ENCODE results near the gene ZNF655. TPM values are rescaled to one million over a fixed set of nuclear protein-coding genes. Genes with fewer than 3 reads are reported as not detected.

The ZNF655 gene
- total and polyA plus RNA-seq, 2 of the 4 experiments (the other 2 are of a cell fraction): 49.6 to 54.7 TPM

GRCh38 chr7:99559175-99559915 lies 903 bp downstream of the ZNF655 start:
- Histone ChIP-seq H2BK5ac (ENCODE audit: low read depth, low read length, poor library complexity, severe bottlenecking) (peak overlapping the region; percentile 94), H3K9ac (ENCODE audit: low read depth, low read length) (peak overlapping the region; percentile 97), H3K4me2 (ENCODE audit: low read depth, low read length) (peak overlapping the region; percentile 79), H3K27ac (ENCODE audit: insufficient read depth, low read length) (peak overlapping the region; percentile 97), H2AK9ac (replicated peaks; ENCODE audit: low read depth, low read length, poor library complexity) (peak overlapping the region; percentile 95), H3K9me3 (ENCODE audit: control insufficient read depth, insufficient read depth, low read length) (no peaks in the 10 kb centered on the region), H3K23ac (ENCODE audit: low read depth, low read length) (peak overlapping the region; percentile 65), H4K5ac (ENCODE audit: low read depth, low read length) (peak overlapping the region; percentile 90), H3K9me1 (ENCODE audit: insufficient read depth, low read length) (peaks cover 27% of the 10 kb centered on the region), H3K27me3 (ENCODE audit: control insufficient read depth, insufficient read depth, low read length) (no peaks in the 10 kb centered on the region), H3K4me1 (ENCODE audit: control insufficient read depth, insufficient read depth, low read length) (peaks cover 17% of the 10 kb centered on the region), H3K79me1 (ENCODE audit: low read depth in 1 of 2, low read length in 2 of 2) (peaks cover 37 to 70% of the 10 kb centered on the region in 2 experiments), H3K18ac (ENCODE audit: low read depth, low read length) (peak overlapping the region; percentile 67), H2AK5ac (ENCODE audit: low read depth, low read length) (peak overlapping the region; percentile 74), H2BK120ac (ENCODE audit: low read depth, low read length) (peak overlapping the region; percentile 64), H3K36me3 (ENCODE audit: control insufficient read depth, insufficient read depth, low read length) (peaks cover 36% of the 10 kb centered on the region), H2BK15ac (ENCODE audit: low read depth, low read length) (peak overlapping the region; percentile 42; the same call in 2 of the 3 replicates), H3K4ac (ENCODE audit: low read depth, low read length) (peak overlapping the region; percentile 79), H4K8ac (ENCODE audit: low read depth in 2 of 2, low read length in 2 of 2) (peak overlapping the region; percentile 98 to 99), H2BK20ac (ENCODE audit: low read depth, low read length) (no peak overlapping the region), H2AFZ (replicated peaks; ENCODE audit: low read length, poor library complexity) (peak overlapping the region; percentile 98), H3K56ac (ENCODE audit: extremely low read depth, insufficient read depth, low read length) (peak overlapping the region; percentile 90), H4K20me1 (ENCODE audit: insufficient read depth, low read length) (peaks cover 9% of the 10 kb centered on the region; the same call in 1 of the 2 replicates), H3K4me3 (ENCODE audit: insufficient read depth, low read depth, low read length) (peak overlapping the region; percentile 83), H4K91ac (ENCODE audit: insufficient read depth, low read depth, low read length) (peak overlapping the region; percentile 75), H3K14ac (replicated peaks; ENCODE audit: low read depth, low read length) (peak overlapping the region; percentile 89)
- ChIA-PET CTCF (interaction anchor here (0.6 to 0.9 kb wide), 2 partner anchors 58 to 1198 kb away, joined by 3 read pairs; no protein-coding TSS in a partner anchor), POLR2A (ENCODE audit: unreplicated experiment) (no interaction called here)
- DNase-seq (peak; percentile 38), ATAC-seq (ENCODE audit: low read depth) (no peak)
- WGBS, 2 experiments (ENCODE audit: extremely low coverage in 2 of 2, insufficient read length in 1 of 2): 0% methylated on average over 4 of the region's 31 CpGs; no CpG with 5 or more reads in 1 of the 2 experiments
- in situ Hi-C loops (cut with MboI; ENCODE audit: low sequenced_read_pairs) (no loop called here), intact Hi-C loops (cut with micrococcal nuclease) (loop anchor here (5.0 kb wide), 1 partner anchor 358 kb away; the partner anchor contains the start of gene TRIM4), dilution Hi-C loops (cut with HindIII; ENCODE audit: low sequenced_read_pairs, unreplicated experiment) (no loop called here)
- TF ChIP-seq NFE2L2 (IDR thresholded peaks at IDR 0.05; ENCODE audit: low read depth, low read length) (no peak), MXI1 (IDR thresholded peaks at IDR 0.05; ENCODE audit: borderline replicate concordance, low read depth, low read length) (no peak), SMC3 (IDR thresholded peaks at IDR 0.05; ENCODE audit: low read depth, low read length) (no peak), CEBPB (IDR thresholded peaks at IDR 0.05; ENCODE audit: low read depth, low read length) (no peak)
- no TSS peak for BruUV-seq (replicated peaks)

Data from IMR-90 (cell line).